ENCODE results near the gene ZKSCAN1.
A peak's percentile ranks its signal among the peaks of the same experiment; 100 is the strongest.

The ZKSCAN1 gene

GRCh38 chr7:100035876-100036275 is 20.5 kb downstream of the ZKSCAN1 start:
- no peak overlapping the region for H3K27ac ChIP-seq (replicated peaks)
- no peak for TF ChIP-seq SPI1 (IDR thresholded peaks at IDR 0.05; ENCODE audit: borderline replicate concordance, low read depth)
- no peak for TF ChIP-seq GABPA (IDR thresholded peaks at IDR 0.05; ENCODE audit: low read depth)
- TF ChIP-seq POLR2AphosphoS5 (IDR thresholded peaks at IDR 0.05; ENCODE audit: low read depth), result no peak
- no peak for TF ChIP-seq CTCF (IDR thresholded peaks at IDR 0.05; ENCODE audit: insufficient read depth, low read length)
- no peak for TF ChIP-seq REST (IDR thresholded peaks at IDR 0.05; ENCODE audit: insufficient replicate concordance, low read depth)
- H3K27me3 ChIP-seq (ENCODE audit: insufficient read depth, poor library complexity, severe bottlenecking), result no peaks in the 10 kb centered on the region
- no peak for DNase-seq (ENCODE audit: low read depth in 1 of 2, low spot score in 1 of 2)
- no peak overlapping the region for H3K4me3 ChIP-seq (replicated peaks; ENCODE audit: insufficient read depth, low read length)

GRCh38 chr7:100038326-100038725 is 22.9 kb downstream of the ZKSCAN1 start:
- DNase-seq (ENCODE audit: low read depth in 1 of 2, low spot score in 1 of 2), result no peak
- Histone ChIP-seq H3K4me3 (replicated peaks; ENCODE audit: insufficient read depth, low read length) (no peak overlapping the region), H3K27ac (replicated peaks) (no peak overlapping the region), H3K27me3 (ENCODE audit: insufficient read depth, poor library complexity, severe bottlenecking) (no peaks in the 10 kb centered on the region)
- no peak for TF ChIP-seq GABPA (IDR thresholded peaks at IDR 0.05; ENCODE audit: low read depth)
- TF ChIP-seq CTCF (IDR thresholded peaks at IDR 0.05; ENCODE audit: insufficient read depth, low read length), result no peak
- TF ChIP-seq POLR2AphosphoS5 (IDR thresholded peaks at IDR 0.05; ENCODE audit: low read depth), result no peak

- Histone ChIP-seq H3K27ac (replicated peaks) (no peak overlapping the region), H3K4me3 (replicated peaks; ENCODE audit: insufficient read depth, low read length) (no peak overlapping the region), H3K27me3 (ENCODE audit: insufficient read depth, poor library complexity, severe bottlenecking) (no peaks in the 10 kb centered on the region)
- no peak for DNase-seq (ENCODE audit: low read depth in 1 of 2, low spot score in 1 of 2)
- TF ChIP-seq POLR2AphosphoS5 (IDR thresholded peaks at IDR 0.05; ENCODE audit: low read depth) (no peak), REST (IDR thresholded peaks at IDR 0.05; ENCODE audit: insufficient replicate concordance, low read depth) (no peak), CTCF (IDR thresholded peaks at IDR 0.05; ENCODE audit: insufficient read depth, low read length) (no peak), GABPA (IDR thresholded peaks at IDR 0.05; ENCODE audit: low read depth) (no peak), SPI1 (IDR thresholded peaks at IDR 0.05; ENCODE audit: borderline replicate concordance, low read depth) (no peak)
These were observed 25.2 kb downstream of the ZKSCAN1 start for GRCh38 chr7:100040575-100040974.

- TF ChIP-seq CTCF (IDR thresholded peaks at IDR 0.05; ENCODE audit: insufficient read depth, low read length) (no peak), SPI1 (IDR thresholded peaks at IDR 0.05; ENCODE audit: borderline replicate concordance, low read depth) (peak; percentile 20; the same call in 1 of the 2 replicates)
- no peaks in the 10 kb centered on the region for H3K27me3 ChIP-seq (ENCODE audit: insufficient read depth, poor library complexity, severe bottlenecking)
- DNase-seq (ENCODE audit: low read depth in 1 of 2, low spot score in 1 of 2), result peak; percentile 47 to 77
- no peak overlapping the region for H3K4me3 ChIP-seq (replicated peaks; ENCODE audit: insufficient read depth, low read length)
- H3K27ac ChIP-seq (replicated peaks), result no peak overlapping the region
These were observed 29.3 kb downstream of the ZKSCAN1 start for GRCh38 chr7:100044718-100045117.
